Heart left ventricle (tissue), 16 donors: ENCODE data around the gene NUP58. TPM values are rescaled to one million over a fixed set of nuclear protein-coding genes. Genes with fewer than 3 reads are reported as not detected.

Experiments used
- ATAC-seq, 4 donors: fragments of 200-7000 bp; cut with Tn5 transposase; one replicate each; pipeline ENCODE4 v1.9.1; 2020 to 2022; ENCODE audit warnings: moderate library complexity in 4 of 4, mild to moderate bottlenecking in 3 of 4, moderate number of reproducible peaks in 1 of 4
- DNase-seq, 5 donors: peaks; one replicate each; pipeline ENCODE4 v3.0.0-alpha.2; 2020
- H3K27ac ChIP-seq, 12 donors: fragments of 200-600 bp; sonication (generic) in 4 of 12; one replicate each; pipeline versions ENCODE4 v1.5.0 to v1.8.0; 2016 to 2022; ENCODE audit warnings: mild to moderate bottlenecking in 2 of 12
- H3K27me3 ChIP-seq, 9 donors: fragments of 200-600 bp; sonication (generic) in 2 of 9; one replicate each; pipeline versions ENCODE4 v1.5.1 to v1.8.0; 2016 to 2022; ENCODE audit warnings: mild to moderate bottlenecking in 3 of 9
- H3K36me3 ChIP-seq, 9 donors: fragments of 200-600 bp; sonication (generic) in 2 of 9; one replicate each; pipeline versions ENCODE4 v1.5.0 to v1.8.0; 2018 to 2022; ENCODE audit warnings: mild to moderate bottlenecking in 2 of 9
- H3K4me1 ChIP-seq, 12 donors: fragments of 200-600 bp; sonication (generic) in 4 of 12; one replicate each; pipeline versions ENCODE4 v1.5.0 to v1.8.0; 2016 to 2022; ENCODE audit warnings: mild to moderate bottlenecking in 3 of 12
- H3K4me3 ChIP-seq, 12 donors: fragments of 200-600 bp; sonication (generic) in 4 of 12; one replicate each; pipeline versions ENCODE4 v1.5.0 to v1.8.0; 2017 to 2022; ENCODE audit warnings: mild to moderate bottlenecking in 9 of 12, moderate library complexity in 4 of 12
- H3K9me3 ChIP-seq, 12 donors: fragments of 200-600 bp; sonication (generic) in 4 of 12; one replicate each; pipeline versions ENCODE4 v1.5.0 to v1.8.0; 2016 to 2022; ENCODE audit warnings: mild to moderate bottlenecking in 1 of 12
- CTCF ChIP-seq, 12 donors: fragments of 200-600 bp; sonication (generic) in 4 of 12; IDR thresholded peaks; one replicate each; pipeline versions ENCODE4 v1.5.0 to v1.8.0; 2018 to 2022; ENCODE audit warnings: antibody characterized with exemption in 12 of 12, mild to moderate bottlenecking in 5 of 12
- POLR2A ChIP-seq, 2 donors: fragments of 450-650 bp; IDR thresholded peaks; one replicate each; pipeline ENCODE4 v1.6.1; 2017; ENCODE audit warnings: antibody characterized with exemption in 2 of 2, mild to moderate bottlenecking in 2 of 2, moderate library complexity in 2 of 2
- WGBS, 4 donors: extraction: QIAGEN DNeasy Blood & Tissue Kit in 2 of 4; methylation state at CpG; one replicate each; pipeline versions ENCODE4 v1.1.5 to v1.1.7; 2013 to 2018; 5-methylcytosine and 5-hydroxymethylcytosine counted together
- intact Hi-C, 10 donors: fragments of 100-400 bp; cut with DNase I; formaldehyde crosslinking; loops; one replicate each; pipeline versions ENCODE4 v1.11.1 to v1.14.2; 2022
- polyA plus RNA-seq, 2 donors: library from polyadenylated mRNA; stranded (reverse); fragments of 200-250 nt; gene quantifications; one replicate each; pipeline ENCODE4 v1.2.3, GENCODE V29; 2013
- total RNA-seq, 9 donors: library from RNA; depleted of rRNA in 2 of 9; stranded (reverse); fragments of >200 nt in 2 of 9; fragmentation: NEBNext Ultra II Directional in 3 of 9; extraction: Animal tissue kit (Norgen Biotek cat#: 25700) in 3 of 9; gene quantifications; one replicate each; pipeline versions ENCODE4 v1.1.0 to v1.2.4, GENCODE V29; 2016 to 2023
- donor health status: ischemic (EF 13 %, LVEDD 7.1; RV severe dilation, severe dysfunction).
- donor health status: healthy with polysubstance abuse.
- donor health status: DM: no; HTN: yes; CAD: no.
- donor health status: DM: no; HTN: no; CAD: no.
- donor health status: ischemic (EF 25% LVEDD 6.9; RV normal size, moderate dysfunction).
- donor health status: ischemic (EF 25% LVEDD 5.7; RV mildly dilated, moderate dysfunction).
- donor health status: healthy.
- donor health status: DM: yes; HTN: yes; CAD: no.
- donor health status: ischemic (EF 35%, LVEDD 5.7; RV mildly dilated, moderate dysfunction).
- donor health status: nonischemic (EF 11% LVEDD 7.7; RV severe dilation, severe dysfunction).
- donor health status: DM: yes; HTN: yes; CAD: no.
- donor health status: PGD.
- donor health status: ischemic (EF 29% LVEDD 5.4; RV normal size, mild dysfunction).
- donor health status: nonischemic (EF 23%, LVEDD 6.1; RV moderate dilation, normal function).

Gene NUP58
- total and polyA plus RNA-seq, 11 donors, result 7.0 to 39.1 (median 24.2) TPM

GRCh38 chr13:25380741-25381324, 79.4 kb downstream of the NUP58 start:
- Histone ChIP-seq H3K27me3 (peaks cover 0 to 12% (median 1%) of the 10 kb centered on the region in 9 donors), H3K4me1 (no peaks in the 10 kb centered on the region), H3K36me3 (no peaks in the 10 kb centered on the region), H3K27ac (no peak overlapping the region), H3K4me3 (no peak overlapping the region), H3K9me3 (no peaks in the 10 kb centered on the region)
- ATAC-seq (no peak), DNase-seq (no peak)
- intact Hi-C loops, result no loop called here
- 65 to 79% (median 71%) methylated on average over 7 of the region's 7 CpGs for WGBS, 4 donors
- TF ChIP-seq POLR2A (IDR thresholded peaks at IDR 0.05) (no peak), CTCF (IDR thresholded peaks at IDR 0.05) (no peak)

- WGBS, 4 donors, result 48 to 59% (median 57%) methylated on average over 4 of the region's 4 CpGs
Observed at GRCh38 chr13:25384758-25385410, 83.5 kb downstream of the NUP58 start.

GRCh38 chr13:25391932-25392331, 90.5 kb downstream of the NUP58 start:
- Histone ChIP-seq H3K36me3 (no peaks in the 10 kb centered on the region), H3K27me3 (peaks cover 0 to 12% (median 0%) of the 10 kb centered on the region in 9 donors), H3K9me3 (peaks cover 0 to 10% (median 0%) of the 10 kb centered on the region in 12 donors), H3K4me1 (no peaks in the 10 kb centered on the region), H3K27ac (no peak overlapping the region), H3K4me3 (no peak overlapping the region)
- TF ChIP-seq POLR2A (IDR thresholded peaks at IDR 0.05), result no peak
- ATAC-seq (no peak), DNase-seq (no peak)
- WGBS, 4 donors, result 32 to 45% (median 35%) methylated on average over 4 of the region's 4 CpGs
- intact Hi-C loops, result no loop called here

More at GRCh38 chr13:25384758-25385410, 83.5 kb downstream of the NUP58 start:
- no peak for TF ChIP-seq CTCF (IDR thresholded peaks at IDR 0.05)
- TF ChIP-seq POLR2A (IDR thresholded peaks at IDR 0.05), result no peak
- intact Hi-C loops, result no loop called here
- Histone ChIP-seq H3K36me3 (no peaks in the 10 kb centered on the region), H3K27ac (no peak overlapping the region), H3K4me3 (no peak overlapping the region), H3K27me3 (peaks cover 0 to 12% (median 4%) of the 10 kb centered on the region in 9 donors), H3K4me1 (no peaks in the 10 kb centered on the region), H3K9me3 (no peaks in the 10 kb centered on the region)
- DNase-seq, result no peak
- ATAC-seq, result no peak

Other genes with a start within 250 kb of the NUP58 start
- gene PABPC3, start 205.5 kb upstream of the NUP58 start, total RNA-seq, result under 1 TPM in 3 of 9 donors, not detected in 6; 0.07 to 0.16 (median 0.08) TPM
- under 1 TPM in 1 of 2 donors, not detected in 1; 0.03 TPM for gene PABPC3, start 205.5 kb upstream of the NUP58 start, polyA plus RNA-seq
- gene AMER2, start 129.3 kb upstream of the NUP58 start, total RNA-seq, result not detected
- not detected for gene AMER2, start 129.3 kb upstream of the NUP58 start, polyA plus RNA-seq
- 10 to 100 TPM; 15.6 to 21.5 (median 17.6) TPM for gene MTMR6, start 14.1 kb upstream of the NUP58 start, total RNA-seq
- gene MTMR6, start 14.1 kb upstream of the NUP58 start, polyA plus RNA-seq, result 10 to 100 TPM in 1 of 2 donors, 1 to 10 TPM in 1; 3.4 to 16.7 TPM
- under 1 TPM in 7 of 9 donors, not detected in 2; 0.02 to 0.29 (median 0.05) TPM for gene ATP8A2, start 70.3 kb downstream of the NUP58 start, total RNA-seq
- under 1 TPM; 0.01 to 0.04 TPM for gene ATP8A2, start 70.3 kb downstream of the NUP58 start, polyA plus RNA-seq